Rectal smooth muscle tissue (tissue), 1 donor: ENCODE measurements around the gene CIAO3.
A peak's percentile ranks its signal among the peaks of the same experiment; 100 is the strongest.

Experiments used
- H3K27ac ChIP-seq: one replicate; pipeline ENCODE4 v1.7.0; 2013; ENCODE audit warnings: low read depth, low read length, inconsistent platforms
- H3K27me3 ChIP-seq: one replicate; pipeline ENCODE4 v1.7.0; 2013; ENCODE audit warnings: low read length; ENCODE audit not compliant: control insufficient read depth, insufficient read depth
- H3K36me3 ChIP-seq: one replicate; pipeline ENCODE4 v1.7.0; 2013; ENCODE audit warnings: low read length; ENCODE audit not compliant: control insufficient read depth, insufficient read depth
- H3K4me1 ChIP-seq: one replicate; pipeline ENCODE4 v1.7.0; 2013; ENCODE audit warnings: low read length; ENCODE audit not compliant: control insufficient read depth, insufficient read depth
- H3K4me3 ChIP-seq: one replicate; pipeline ENCODE4 v1.7.0; 2013; ENCODE audit warnings: low read length
- H3K9ac ChIP-seq: one replicate; pipeline ENCODE4 v1.7.0; 2013; ENCODE audit warnings: low read length

CIAO3 gene

DNA sequence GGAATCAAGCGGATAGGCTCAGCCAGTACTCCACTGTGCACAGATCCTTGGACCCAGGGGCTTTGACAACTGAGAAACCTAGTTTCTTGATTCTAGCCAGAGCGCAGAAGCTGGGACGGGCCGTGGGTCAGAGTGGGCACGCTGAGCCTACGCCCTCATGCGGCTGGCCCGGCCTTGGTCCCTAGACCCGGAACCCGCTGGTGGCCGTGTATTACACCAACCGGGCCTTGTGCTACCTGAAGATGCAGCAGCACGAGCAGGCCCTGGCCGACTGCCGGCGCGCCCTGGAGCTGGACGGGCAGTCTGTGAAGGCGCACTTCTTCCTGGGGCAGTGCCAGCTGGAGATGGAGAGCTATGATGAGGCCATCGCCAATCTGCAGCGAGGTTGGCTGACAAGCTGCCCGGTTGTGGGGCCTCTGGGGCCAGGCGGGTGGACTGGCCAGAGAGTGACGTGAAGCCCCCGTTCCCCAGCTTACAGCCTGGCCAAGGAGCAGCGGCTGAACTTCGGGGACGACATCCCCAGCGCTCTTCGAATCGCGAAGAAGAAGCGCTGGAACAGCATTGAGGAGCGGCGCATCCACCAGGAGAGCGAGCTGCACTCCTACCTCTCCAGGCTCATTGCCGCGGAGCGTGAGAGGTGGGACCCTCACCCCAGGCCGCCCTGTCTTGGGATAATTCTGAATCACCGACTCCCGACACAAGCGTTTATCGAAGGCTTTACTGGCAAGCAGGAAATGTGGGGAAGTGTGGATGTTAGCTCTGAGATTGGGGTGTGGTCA, 59.6 kb downstream of the CIAO3 start:
- H3K27me3 ChIP-seq = no peaks in the 10 kb centered on the region
- H3K36me3 ChIP-seq = peaks cover 15% of the 10 kb centered on the region
- H3K9ac ChIP-seq = peak overlapping the region; percentile 34
- peak overlapping the region; percentile 82 for H3K27ac ChIP-seq
- peak overlapping the region; percentile 66 for H3K4me3 ChIP-seq
- H3K4me1 ChIP-seq = peaks cover 15% of the 10 kb centered on the region

- peak overlapping the region; percentile 66 for H3K4me3 ChIP-seq
- peaks cover 15% of the 10 kb centered on the region for H3K4me1 ChIP-seq
- H3K36me3 ChIP-seq = peaks cover 15% of the 10 kb centered on the region
- peak overlapping the region; percentile 82 for H3K27ac ChIP-seq
- peak overlapping the region; percentile 75 for H3K9ac ChIP-seq
- no peaks in the 10 kb centered on the region for H3K27me3 ChIP-seq
Observed at GRCh38 chr16:680625-680945, 60.2 kb downstream of the CIAO3 start.

DNA sequence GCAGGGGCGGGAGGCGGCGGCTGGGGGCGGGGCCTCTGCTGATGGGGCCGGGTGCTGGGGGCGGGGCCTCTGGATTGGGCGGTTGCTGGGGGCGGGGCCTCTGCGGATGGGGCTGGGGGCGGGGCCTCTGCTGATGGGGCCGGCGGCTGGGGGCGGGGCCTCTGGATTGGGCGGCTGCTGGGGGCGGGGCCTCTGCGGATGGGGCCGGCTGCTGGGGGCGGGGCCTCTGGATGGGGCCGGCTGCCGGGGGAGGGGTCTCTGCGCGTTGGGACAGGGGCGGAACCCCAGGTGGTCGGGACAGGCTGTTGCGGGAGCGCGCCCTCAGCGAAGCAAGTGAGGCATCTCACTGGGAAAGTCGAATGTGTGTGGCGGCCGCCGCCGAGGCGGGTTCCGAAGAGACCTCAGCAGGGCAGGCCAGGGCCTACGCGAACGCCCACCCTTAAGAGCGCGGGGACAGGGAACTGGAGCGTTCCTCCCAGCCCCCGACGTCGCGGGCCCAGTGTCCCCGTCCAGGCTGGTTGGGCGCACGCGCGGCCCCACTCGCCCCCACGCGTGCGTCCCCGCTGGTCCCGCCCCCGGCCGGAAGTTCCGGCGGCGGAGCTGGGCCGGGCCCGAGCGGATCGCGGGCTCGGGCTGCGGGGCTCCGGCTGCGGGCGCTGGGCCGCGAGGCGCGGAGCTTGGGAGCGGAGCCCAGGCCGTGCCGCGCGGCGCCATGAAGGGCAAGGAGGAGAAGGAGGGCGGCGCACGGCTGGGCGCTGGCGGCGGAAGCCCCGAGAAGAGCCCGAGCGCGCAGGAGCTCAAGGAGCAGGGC, 60.8 kb downstream of the CIAO3 start, which contains the start of gene STUB1:
Gene STUB1 (plus strand): TSS at position 597 of the 811 bp plus-strand sequence. CDS start 116 bp downstream, at position 713.
- Histone ChIP-seq H3K36me3 (peaks cover 15% of the 10 kb centered on the region), H3K9ac (peak within 1 kb of the TSS; percentile 75), H3K27ac (peak within 1 kb of the TSS; percentile 82), H3K4me3 (peak within 1 kb of the TSS; percentile 77), H3K4me1 (peaks cover 18% of the 10 kb centered on the region), H3K27me3 (no peaks in the 10 kb centered on the region)
